AG09309 (cell line): ENCODE results near the gene MGAT5B.

Source experiments
- DNase-seq: peaks from one replicate; pipeline ENCODE4 v3.0.0-alpha.2; 2010; ENCODE audit warnings: low read depth
- H3K4me3 ChIP-seq: 2 replicates; pipeline ENCODE4 v1.5.1; 2011; ENCODE audit warnings: mild to moderate bottlenecking, low read depth, low read length, moderate library complexity; ENCODE audit not compliant: control insufficient read depth
- TF ChIP-seq, protein P1 (sequence below): IDR thresholded peaks from 2 replicates; pipeline ENCODE4 v1.5.1; 2011; ENCODE audit warnings: mild to moderate bottlenecking, low read depth, low read length, inconsistent platforms; ENCODE audit not compliant: insufficient read depth, control insufficient read depth; ENCODE audit errors: missing control alignments

The MGAT5B gene

GRCh38 chr17:76888661-76889060 is 20.5 kb downstream of the MGAT5B start:
- TF ChIP-seq, protein P1, sequence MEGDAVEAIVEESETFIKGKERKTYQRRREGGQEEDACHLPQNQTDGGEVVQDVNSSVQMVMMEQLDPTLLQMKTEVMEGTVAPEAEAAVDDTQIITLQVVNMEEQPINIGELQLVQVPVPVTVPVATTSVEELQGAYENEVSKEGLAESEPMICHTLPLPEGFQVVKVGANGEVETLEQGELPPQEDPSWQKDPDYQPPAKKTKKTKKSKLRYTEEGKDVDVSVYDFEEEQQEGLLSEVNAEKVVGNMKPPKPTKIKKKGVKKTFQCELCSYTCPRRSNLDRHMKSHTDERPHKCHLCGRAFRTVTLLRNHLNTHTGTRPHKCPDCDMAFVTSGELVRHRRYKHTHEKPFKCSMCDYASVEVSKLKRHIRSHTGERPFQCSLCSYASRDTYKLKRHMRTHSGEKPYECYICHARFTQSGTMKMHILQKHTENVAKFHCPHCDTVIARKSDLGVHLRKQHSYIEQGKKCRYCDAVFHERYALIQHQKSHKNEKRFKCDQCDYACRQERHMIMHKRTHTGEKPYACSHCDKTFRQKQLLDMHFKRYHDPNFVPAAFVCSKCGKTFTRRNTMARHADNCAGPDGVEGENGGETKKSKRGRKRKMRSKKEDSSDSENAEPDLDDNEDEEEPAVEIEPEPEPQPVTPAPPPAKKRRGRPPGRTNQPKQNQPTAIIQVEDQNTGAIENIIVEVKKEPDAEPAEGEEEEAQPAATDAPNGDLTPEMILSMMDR: no peak
- H3K4me3 ChIP-seq: no peak overlapping the region
- DNase-seq: no peak

- TF ChIP-seq, protein P1: no peak
- no peak for DNase-seq
- no peak overlapping the region for H3K4me3 ChIP-seq
Measured at GRCh38 chr17:76889323-76889722, 21.1 kb downstream of the MGAT5B start.

DNA sequence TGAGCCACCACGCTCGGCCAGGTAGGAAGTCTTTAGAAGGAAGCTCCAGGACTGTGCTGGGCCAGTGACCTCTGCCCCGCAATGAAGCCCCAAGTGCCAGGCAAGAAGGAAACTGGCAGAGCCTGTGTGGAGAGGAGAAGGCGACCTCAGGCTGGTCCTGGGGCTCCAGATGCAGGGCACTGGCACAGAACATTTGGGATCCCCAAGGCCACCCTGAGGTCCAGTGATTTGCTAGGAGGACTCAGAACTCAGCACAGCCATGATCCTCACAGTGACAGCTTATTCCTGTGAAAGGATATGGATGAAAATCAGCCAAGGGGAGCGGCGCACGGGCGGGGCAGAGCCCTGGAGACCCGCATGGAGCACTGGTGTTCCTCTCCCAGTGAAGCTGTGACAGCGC is 24.1 kb downstream of the MGAT5B start:
- DNase-seq: no peak
- TF ChIP-seq, protein P1: no peak
- no peak overlapping the region for H3K4me3 ChIP-seq

DNA sequence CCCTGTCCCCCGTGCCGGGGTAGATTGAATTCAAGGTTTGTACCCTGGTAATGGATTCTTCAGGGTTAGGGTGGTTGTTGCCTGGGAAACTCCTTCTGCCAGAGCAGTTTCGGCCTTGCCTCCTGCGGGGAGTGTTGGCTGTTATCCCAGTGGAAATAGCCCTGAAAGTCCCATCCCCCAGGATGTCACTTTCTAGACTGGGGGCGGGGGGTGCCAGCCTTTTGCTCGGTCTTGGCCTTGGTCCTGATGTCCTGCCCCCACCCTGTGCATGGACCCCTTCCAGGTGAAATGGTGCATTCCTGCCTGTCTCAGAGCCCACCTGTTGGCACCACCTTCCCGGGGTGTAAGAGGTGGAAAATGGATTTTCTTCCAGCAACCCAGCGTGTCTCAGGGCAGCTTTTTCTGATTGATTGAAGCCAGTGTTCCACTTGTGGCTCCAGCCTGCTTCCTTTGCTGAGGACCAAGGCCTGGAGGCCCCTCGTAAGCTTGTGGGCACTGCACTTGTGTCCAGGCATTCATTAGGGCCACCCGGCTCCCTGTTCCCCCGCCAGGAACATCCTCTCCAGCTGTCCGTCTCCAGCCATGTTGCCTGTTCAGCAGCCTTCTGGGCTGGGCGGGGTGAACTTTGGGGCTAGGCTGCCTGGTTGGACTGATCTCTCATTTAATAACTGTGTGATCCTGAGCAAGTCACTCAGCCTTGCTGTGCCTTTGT is 25.6 kb downstream of the MGAT5B start:
- DNase-seq: no peak
- TF ChIP-seq, protein P1: no peak
- H3K4me3 ChIP-seq: no peak overlapping the region

- TF ChIP-seq, protein P1: no peak
- no peak overlapping the region for H3K4me3 ChIP-seq
- no peak for DNase-seq
Measured at GRCh38 chr17:76894842-76895241, 26.6 kb downstream of the MGAT5B start.

DNA sequence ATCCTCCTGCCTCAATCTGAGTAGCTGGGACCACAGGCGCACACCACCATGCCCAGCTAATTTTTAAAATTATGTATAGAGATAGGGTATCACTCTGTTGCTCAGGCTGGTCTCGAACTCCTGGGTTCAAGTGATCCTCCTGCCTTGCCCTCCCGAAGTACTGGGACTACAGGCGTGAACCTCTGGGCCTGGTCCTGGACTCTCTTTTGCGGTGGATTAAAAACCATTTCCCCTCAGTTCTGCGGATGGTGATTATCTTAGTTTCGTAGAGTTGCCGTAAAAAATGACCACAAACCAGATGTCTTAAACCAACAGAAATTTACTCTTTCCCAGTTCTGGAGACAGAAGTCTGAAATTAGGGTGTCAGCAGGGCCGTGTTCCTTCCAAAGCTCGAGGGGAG is 28.8 kb downstream of the MGAT5B start:
- TF ChIP-seq, protein P1: no peak
- no peak for DNase-seq
- H3K4me3 ChIP-seq: no peak overlapping the region

GRCh38 chr17:76899414-76899813 is 31.2 kb downstream of the MGAT5B start:
- TF ChIP-seq, protein P1: no peak
- no peak for DNase-seq
- H3K4me3 ChIP-seq: no peak overlapping the region
